ENCODE results near the gene USP31.

DNA sequence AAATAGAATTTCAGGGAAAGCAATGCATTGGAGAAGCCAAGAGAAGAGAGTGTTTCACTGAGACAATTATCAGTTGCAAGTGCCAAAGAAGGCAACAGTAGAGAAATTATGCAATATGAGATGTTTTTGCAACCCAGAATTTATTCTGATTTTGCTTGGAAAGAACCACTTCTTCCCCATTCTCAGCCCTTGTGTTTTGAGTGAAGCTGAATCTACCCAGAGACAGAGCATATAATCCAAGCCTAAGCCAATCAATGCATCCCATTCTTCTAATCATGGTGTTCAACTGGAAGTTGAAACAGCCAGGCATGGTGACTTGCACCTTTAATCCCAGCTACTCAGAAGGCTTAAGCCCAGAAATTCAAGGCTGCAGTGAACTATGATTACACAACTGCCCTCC lies 26.4 kb upstream of the USP31 start:
- TF ChIP-seq RARB (CRISPR knock-in tag; IDR thresholded peaks at IDR 0.05) = no peak
- TF ChIP-seq, protein P1, sequence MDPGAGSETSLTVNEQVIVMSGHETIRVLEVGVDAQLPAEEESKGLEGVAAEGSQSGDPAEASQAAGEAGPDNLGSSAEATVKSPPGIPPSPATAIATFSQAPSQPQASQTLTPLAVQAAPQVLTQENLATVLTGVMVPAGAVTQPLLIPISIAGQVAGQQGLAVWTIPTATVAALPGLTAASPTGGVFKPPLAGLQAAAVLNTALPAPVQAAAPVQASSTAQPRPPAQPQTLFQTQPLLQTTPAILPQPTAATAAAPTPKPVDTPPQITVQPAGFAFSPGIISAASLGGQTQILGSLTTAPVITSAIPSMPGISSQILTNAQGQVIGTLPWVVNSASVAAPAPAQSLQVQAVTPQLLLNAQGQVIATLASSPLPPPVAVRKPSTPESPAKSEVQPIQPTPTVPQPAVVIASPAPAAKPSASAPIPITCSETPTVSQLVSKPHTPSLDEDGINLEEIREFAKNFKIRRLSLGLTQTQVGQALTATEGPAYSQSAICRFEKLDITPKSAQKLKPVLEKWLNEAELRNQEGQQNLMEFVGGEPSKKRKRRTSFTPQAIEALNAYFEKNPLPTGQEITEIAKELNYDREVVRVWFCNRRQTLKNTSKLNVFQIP (CRISPR knock-in tag; IDR thresholded peaks at IDR 0.05; ENCODE audit: borderline replicate concordance, low read depth) = no peak
- no peak for TF ChIP-seq ZFP30 (CRISPR knock-in tag; IDR thresholded peaks at IDR 0.05)
- TF ChIP-seq, protein P2, sequence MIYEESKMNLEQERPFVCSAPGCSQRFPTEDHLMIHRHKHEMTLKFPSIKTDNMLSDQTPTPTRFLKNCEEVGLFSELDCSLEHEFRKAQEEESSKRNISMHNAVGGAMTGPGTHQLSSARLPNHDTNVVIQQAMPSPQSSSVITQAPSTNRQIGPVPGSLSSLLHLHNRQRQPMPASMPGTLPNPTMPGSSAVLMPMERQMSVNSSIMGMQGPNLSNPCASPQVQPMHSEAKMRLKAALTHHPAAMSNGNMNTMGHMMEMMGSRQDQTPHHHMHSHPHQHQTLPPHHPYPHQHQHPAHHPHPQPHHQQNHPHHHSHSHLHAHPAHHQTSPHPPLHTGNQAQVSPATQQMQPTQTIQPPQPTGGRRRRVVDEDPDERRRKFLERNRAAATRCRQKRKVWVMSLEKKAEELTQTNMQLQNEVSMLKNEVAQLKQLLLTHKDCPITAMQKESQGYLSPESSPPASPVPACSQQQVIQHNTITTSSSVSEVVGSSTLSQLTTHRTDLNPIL (CRISPR knock-in tag; IDR thresholded peaks at IDR 0.05; ENCODE audit: low read depth) = no peak
- TF ChIP-seq ARNTL (CRISPR knock-in tag; IDR thresholded peaks at IDR 0.05; ENCODE audit: borderline replicate concordance, low read depth) = no peak
- no peak for TF ChIP-seq ISL1 (CRISPR knock-in tag; IDR thresholded peaks at IDR 0.05)
- no peak for TF ChIP-seq SNAI2 (CRISPR knock-in tag; IDR thresholded peaks at IDR 0.05)

All from SK-N-SH treated with all-trans-retinoic acid at 6 μM for 48 hours (cell line).